Muscle of back (tissue), 11 donors: ENCODE data around the gene SECISBP2. TPM values are rescaled to one million over a fixed set of nuclear protein-coding genes. Genes with fewer than 3 reads are reported as not detected.

ENCODE experiments used
- DNase-seq, 3 donors: peaks; one replicate each; pipeline versions ENCODE4 v3.0.0 to v3.0.0-alpha.2; 2013
- polyA plus RNA-seq, 10 donors: library from polyadenylated mRNA; unstranded; fragments of 120-200 nt; gene quantifications; one replicate each; pipeline ENCODE4 v1.2.1, GENCODE V29; 2013; ENCODE audit not compliant: insufficient read length in 10 of 10

Gene SECISBP2
- polyA plus RNA-seq, 10 donors: 24.9 to 56.7 (median 37.8) TPM

DNA sequence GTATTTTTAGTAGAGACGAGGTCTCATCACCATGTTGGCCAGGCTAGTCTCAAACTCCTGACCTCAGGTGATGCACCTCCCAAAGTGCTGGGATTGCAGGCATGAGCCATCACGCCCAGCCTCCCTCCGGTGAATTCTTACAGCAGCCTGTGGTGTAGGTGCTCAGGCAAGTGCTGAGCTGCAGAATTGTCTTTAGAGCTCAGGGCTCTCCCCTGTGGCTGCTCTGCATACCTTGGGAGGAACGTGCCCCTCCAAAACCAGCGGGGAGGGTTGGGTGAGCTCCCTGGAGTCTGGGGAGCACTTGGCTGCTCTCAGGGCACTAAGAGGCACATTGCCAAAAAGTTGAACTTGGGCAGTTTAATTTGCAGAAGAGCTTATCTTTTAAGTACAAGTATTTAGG lies 29.4 kb downstream of the SECISBP2 start:
- no peak for DNase-seq

GRCh38 chr9:89349607-89350006 lies 31.3 kb downstream of the SECISBP2 start:
- DNase-seq: no peak

DNA sequence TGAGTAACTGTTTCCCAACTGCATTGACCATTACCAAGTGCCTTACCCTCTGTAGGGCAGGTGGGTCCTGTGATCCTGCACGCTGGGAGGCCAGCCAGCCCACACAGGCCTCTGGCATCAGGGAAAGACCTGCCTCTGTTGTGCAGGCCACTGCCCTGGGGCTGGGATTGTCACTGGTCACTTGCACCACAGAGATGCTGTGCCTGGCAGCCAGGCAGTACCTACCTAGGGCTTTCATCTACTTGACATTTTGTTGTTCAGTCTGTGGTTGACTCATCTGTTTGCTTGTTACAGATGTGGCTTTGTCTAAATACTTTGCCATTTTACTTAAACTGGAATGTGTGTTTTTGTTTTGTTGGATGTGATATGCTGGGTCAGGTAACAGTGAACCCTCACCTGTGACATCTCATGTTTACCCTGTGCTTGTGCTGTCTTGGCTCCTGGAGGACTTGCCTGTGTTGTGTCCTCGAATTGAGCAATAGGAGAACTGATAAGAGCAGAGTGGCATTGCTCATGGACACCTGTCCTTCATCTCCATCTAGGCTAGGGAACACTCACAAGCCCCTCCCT lies 32.8 kb downstream of the SECISBP2 start:
- no peak for DNase-seq

- DNase-seq: no peak
Observed at GRCh38 chr9:89351584-89352300, 33.4 kb downstream of the SECISBP2 start.

GRCh38 chr9:89352451-89352850 lies 34.2 kb downstream of the SECISBP2 start:
- DNase-seq: no peak

DNA sequence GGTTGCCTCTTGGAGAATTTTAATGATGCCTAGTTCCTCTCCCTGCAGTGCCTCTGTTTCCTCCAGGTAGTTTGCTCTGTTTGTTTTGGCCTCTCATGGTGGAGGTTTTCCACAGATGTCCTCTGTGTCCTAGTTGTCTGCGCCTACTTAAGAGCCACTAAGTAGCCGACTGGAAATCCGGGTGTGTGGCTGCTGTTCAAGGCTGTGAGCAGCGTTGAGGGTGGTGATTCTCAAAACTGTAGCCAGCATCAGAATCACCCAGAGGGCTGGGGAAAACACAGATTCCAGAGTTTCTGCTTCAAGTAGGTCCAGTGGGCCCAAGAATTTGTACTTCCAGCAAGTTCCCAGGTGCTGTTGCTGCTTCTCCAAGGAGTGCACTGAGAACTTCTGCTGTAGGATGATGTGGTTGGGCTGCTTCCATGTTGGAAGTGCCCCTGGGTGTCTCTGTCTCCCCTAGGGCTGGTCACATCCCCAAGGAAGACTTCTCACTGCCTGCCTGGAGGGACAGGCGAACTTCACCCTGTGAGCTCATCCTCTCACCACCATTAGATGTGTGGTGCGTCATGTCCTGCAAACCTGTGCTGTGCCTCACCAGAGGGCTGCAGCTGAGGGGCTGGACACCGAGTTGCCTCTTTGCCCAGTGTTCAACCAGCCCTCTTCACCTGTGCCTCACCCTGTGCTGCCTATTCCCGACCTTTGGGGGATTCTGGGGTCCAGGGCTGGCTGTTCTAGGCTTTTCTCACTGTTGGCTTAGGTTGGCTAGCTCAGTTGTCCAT lies 34.8 kb downstream of the SECISBP2 start:
- DNase-seq: no peak

GRCh38 chr9:89353989-89354388 lies 35.7 kb downstream of the SECISBP2 start:
- no peak for DNase-seq

DNA sequence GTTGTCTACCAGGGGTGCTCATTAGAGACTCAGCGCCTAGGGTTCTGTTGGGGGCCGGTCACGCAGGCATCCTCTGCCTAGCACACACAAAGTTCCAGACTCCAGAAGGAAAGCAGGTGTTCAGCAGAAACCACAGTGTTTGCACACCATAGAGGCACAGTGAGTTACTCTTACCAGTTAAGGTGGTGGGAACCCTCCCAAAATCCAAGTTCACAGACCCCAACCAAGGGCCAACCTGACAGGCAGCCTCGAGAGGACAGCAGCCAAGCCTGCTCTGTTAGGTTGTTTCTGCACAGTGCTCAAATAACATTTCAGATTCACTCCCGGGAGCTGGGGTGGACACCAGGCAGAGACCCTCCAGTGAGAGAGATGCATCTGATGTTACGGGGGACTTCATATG lies 36.2 kb downstream of the SECISBP2 start:
- DNase-seq: no peak

GRCh38 chr9:89356782-89357181 lies 38.5 kb downstream of the SECISBP2 start:
- DNase-seq: no peak

GRCh38 chr9:89357331-89358197 lies 39.3 kb downstream of the SECISBP2 start:
- DNase-seq: no peak

DNA sequence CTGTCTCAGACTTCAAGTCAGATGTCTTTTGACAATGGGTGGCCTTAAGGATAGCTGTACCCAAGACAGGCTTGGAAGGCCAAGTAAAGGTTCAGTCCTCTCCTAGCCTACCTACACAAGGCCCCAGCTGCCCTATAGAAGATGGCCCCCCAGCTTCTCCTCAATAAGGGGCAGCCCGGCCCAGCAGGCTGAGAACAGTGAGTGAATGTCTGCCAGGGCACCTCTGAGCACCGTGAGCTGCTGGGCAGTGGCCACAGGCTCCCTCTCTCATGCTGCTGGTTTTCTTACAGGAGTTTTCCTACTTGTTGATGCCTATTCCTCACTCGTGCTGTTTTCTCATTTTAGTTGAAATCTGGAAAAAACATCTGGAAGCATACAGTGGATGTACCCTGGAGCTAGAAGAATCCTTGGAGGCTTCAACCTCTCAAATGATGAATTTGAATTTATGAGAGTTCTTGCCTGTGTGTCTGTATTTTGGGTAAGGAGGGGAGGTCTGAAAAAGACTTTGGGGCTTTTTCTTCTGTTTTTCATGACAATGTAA lies 40.1 kb downstream of the SECISBP2 start:
- DNase-seq: peak in 2 of 3 donors; percentile 15 to 54

DNA sequence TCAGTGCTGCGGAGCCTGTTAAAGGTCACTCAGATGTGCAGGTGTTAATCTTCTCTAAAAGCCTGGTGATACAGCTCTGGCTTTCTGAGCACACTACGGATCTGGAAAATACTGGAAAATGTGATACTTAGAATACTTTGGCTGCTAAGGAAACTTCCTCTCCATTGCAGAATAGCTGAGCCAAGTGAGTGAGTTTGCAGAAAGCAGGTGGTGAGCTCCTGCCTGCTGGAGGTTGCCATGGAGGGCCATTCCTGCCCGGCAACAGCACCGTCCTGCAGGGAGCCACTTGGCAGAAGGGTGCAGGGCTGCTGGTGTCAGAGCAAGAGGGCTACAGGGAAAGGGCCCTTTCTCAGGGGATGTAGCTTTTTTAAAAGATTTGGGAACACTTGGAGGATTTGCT lies 40.7 kb downstream of the SECISBP2 start:
- DNase-seq: peak; percentile 18 to 75 (median 55)

DNA sequence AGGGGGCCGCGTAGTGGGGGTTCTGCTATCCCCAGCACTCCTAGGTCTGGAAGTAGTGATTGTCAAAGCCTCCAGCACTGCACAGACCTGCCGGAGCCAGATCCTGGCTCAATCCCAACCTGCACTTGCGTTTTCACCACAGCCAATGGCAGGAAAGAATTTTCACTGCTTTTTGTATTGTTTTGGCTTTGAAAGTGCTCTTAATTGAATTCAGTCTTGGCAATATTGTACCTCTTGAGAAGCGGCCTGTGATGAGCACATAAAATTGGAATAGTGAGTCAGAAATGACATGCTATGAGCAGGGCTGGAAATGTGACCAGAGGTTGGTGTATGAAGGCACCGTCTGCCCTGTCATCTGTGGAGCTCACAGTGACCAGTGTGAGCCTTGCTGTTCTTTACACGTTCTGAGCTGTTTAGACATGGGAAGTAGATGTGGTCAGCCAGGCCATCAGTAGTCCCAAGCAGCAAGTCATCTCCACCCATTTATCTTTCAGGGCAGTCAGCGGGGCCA lies 41.5 kb downstream of the SECISBP2 start:
- DNase-seq: peak in 2 of 3 donors; percentile 38 to 54

DNA sequence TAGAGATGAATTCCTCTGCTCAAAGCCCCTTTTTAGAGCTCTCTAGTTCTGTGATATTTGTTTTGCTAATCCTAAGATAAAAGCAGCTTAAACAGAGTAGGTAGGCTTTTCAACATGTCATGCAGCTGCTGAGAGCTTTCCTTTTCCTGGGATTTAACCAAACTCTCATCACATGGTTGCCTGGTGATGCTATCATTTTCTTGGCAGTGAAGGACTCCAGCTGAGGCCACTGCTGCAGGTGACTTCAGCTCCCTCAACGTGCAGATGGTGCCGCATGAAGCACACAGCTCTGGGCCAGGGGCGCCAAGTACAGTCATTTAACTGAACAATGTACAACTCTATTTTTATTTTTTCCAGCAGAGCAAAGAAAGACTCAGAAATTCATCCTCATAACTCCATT lies 42.2 kb downstream of the SECISBP2 start:
- peak; percentile 30 to 74 (median 59) for DNase-seq

DNA sequence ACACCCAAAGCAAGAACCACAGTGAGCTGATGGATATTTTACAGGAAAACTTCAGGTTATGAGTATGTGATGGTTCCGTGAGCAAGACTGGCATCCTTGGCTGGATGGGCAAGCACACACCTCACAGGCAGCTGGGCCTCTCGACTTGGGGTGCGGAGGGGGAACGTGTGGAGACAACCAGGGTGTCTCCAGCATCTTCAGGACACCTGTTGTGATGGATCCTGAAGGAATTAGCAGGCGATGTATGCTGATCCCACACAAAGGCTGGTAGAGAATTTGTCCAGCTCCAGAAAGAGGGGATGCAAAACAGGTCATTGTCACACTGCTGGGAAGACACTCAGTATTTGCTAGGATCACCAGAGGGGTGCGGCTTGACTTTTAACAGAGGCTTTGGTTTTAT lies 42.7 kb downstream of the SECISBP2 start:
- DNase-seq: no peak

GRCh38 chr9:89361816-89362646 lies 43.7 kb downstream of the SECISBP2 start:
- DNase-seq: no peak

- DNase-seq: no peak
Observed at GRCh38 chr9:89362647-89363310, 44.5 kb downstream of the SECISBP2 start.

DNA sequence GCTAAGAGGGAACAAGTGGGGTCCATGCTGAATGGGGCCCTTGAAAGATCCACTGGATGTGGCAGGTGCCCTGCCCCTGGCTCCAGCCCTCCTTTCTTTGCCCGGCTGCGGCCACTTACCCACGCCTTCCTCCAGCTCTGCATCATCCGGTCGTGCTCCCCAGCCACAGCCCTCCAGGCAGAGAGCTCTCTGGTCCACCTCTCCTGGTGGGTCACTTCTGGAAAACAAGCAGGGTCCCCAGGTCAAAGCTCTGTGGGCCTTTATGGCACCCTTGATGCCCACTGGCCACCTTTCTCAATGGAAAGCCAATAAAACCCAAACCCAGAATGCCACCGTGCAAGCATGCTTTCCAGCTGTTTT lies 45.0 kb downstream of the SECISBP2 start:
- no peak for DNase-seq

DNA sequence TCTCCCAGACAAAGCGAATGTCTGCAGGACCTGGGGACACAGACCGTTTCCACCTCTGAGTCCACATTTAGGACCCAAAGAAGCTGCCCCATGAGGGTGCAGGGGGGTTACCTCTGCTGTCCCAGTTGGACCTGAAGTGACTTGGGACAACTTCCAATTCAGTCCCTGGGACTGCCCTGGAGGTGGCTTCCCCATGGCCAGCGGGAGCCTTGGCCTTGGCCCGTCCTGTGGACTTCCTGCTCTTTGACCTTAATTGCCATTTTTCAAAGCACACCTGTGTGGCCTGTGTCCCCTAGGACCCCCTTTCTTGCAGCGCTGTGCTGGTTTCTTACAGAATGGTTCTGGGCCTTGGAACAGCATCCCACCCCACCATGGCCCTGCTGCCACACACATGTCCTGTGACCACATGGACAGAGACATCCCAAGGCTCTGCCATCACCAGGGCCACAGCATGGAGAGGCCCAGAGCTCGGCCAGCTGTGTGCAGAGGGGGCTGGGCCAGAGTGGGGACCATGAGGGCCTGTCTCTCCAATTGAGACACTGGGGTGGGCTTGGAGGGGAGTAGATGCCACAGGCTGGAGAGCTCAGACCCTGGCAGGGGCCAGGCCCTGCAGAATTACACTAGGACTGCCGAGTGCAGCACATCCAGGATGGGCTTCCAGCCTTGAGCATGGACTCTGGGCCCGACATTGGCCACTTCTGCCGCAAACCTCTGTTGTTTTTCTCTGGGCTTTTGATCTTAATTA lies 45.8 kb downstream of the SECISBP2 start:
- no peak for DNase-seq
